HEK293 (cell line): Measurements from ENCODE around the gene TMEM229B.

Experiments
- ZNF24 ChIP-seq: fragments of 450-650 bp; formaldehyde crosslinking; IDR thresholded peaks from 2 replicates; pipeline ENCODE4 v1.5.1; 2016; ENCODE audit warnings: missing biosample characterization, missing genetic modification characterization
- TF ChIP-seq, protein P1 (sequence below): sonication (generic); formaldehyde crosslinking; IDR thresholded peaks from 2 replicates; pipeline ENCODE4 v1.8.1; 2022; ENCODE audit warnings: mild to moderate bottlenecking, moderate library complexity, missing genetic modification reagents
- TF ChIP-seq, protein P2 (sequence below): fragments of 450-650 bp; IDR thresholded peaks from 2 replicates; pipeline ENCODE4 v1.5.1; 2018; ENCODE audit warnings: missing biosample characterization, mild to moderate bottlenecking, missing genetic modification characterization
- TF ChIP-seq, protein P3 (sequence below): fragments of 450-650 bp; formaldehyde crosslinking; IDR thresholded peaks from 2 replicates; pipeline ENCODE4 v1.5.1; 2016; ENCODE audit warnings: missing biosample characterization, missing genetic modification characterization

DNA sequence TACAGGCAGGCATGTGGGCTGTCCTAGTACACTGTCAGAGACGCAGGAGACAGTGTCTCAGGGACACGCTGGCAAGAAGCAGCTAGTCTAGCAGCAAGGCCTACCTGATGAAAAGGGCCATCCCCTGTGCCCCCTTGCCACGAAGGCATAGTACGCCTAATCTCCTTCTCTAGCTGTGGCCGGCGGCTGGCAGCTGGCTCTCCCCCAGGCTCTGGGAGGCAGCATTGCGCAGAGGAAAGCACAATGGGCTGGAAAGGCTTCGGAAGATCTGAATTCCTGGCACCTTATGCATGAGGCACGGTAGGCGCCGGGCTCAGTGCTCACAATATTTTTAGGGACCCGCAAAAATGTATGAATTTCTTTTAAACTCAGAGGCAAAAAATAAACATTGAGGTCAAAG is 28.6 kb upstream of the TMEM229B start:
- TF ChIP-seq ZNF24 (tag by site-specific recombination) = no peak
- TF ChIP-seq, protein P1, sequence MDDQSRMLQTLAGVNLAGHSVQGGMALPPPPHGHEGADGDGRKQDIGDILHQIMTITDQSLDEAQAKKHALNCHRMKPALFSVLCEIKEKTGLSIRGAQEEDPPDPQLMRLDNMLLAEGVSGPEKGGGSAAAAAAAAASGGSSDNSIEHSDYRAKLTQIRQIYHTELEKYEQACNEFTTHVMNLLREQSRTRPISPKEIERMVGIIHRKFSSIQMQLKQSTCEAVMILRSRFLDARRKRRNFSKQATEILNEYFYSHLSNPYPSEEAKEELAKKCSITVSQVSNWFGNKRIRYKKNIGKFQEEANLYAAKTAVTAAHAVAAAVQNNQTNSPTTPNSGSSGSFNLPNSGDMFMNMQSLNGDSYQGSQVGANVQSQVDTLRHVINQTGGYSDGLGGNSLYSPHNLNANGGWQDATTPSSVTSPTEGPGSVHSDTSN (CRISPR knock-in tag) = no peak
- TF ChIP-seq, protein P2, sequence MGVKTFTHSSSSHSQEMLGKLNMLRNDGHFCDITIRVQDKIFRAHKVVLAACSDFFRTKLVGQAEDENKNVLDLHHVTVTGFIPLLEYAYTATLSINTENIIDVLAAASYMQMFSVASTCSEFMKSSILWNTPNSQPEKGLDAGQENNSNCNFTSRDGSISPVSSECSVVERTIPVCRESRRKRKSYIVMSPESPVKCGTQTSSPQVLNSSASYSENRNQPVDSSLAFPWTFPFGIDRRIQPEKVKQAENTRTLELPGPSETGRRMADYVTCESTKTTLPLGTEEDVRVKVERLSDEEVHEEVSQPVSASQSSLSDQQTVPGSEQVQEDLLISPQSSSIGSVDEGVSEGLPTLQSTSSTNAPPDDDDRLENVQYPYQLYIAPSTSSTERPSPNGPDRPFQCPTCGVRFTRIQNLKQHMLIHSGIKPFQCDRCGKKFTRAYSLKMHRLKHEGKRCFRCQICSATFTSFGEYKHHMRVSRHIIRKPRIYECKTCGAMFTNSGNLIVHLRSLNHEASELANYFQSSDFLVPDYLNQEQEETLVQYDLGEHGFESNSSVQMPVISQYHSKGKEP (tag by site-specific recombination) = no peak
- TF ChIP-seq, protein P3, sequence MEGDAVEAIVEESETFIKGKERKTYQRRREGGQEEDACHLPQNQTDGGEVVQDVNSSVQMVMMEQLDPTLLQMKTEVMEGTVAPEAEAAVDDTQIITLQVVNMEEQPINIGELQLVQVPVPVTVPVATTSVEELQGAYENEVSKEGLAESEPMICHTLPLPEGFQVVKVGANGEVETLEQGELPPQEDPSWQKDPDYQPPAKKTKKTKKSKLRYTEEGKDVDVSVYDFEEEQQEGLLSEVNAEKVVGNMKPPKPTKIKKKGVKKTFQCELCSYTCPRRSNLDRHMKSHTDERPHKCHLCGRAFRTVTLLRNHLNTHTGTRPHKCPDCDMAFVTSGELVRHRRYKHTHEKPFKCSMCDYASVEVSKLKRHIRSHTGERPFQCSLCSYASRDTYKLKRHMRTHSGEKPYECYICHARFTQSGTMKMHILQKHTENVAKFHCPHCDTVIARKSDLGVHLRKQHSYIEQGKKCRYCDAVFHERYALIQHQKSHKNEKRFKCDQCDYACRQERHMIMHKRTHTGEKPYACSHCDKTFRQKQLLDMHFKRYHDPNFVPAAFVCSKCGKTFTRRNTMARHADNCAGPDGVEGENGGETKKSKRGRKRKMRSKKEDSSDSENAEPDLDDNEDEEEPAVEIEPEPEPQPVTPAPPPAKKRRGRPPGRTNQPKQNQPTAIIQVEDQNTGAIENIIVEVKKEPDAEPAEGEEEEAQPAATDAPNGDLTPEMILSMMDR (tag by site-specific recombination) = no peak
